HepG2 (cell line): Measurements from ENCODE around the gene SLC17A9. TPM values are rescaled to one million over a fixed set of nuclear protein-coding genes. Genes with fewer than 3 reads are reported as not detected.

Experiments
- AGO2 ChIP-seq: fragments of 200-400 bp; formaldehyde crosslinking; optimal IDR thresholded peaks from 2 replicates; pipeline ENCODE3; 2017; ENCODE audit warnings: mild to moderate bottlenecking, low read depth, low read length, moderate library complexity
- EP300 ChIP-seq, 3 experiments: sonication (generic) in 1 of 3; formaldehyde crosslinking in 1 of 3; IDR thresholded peaks; 2 replicates each; pipeline versions ENCODE4 v1.5.1 to v1.6.1; 2011 to 2020; ENCODE audit warnings: low read depth in 2 of 3, low read length in 2 of 3, borderline replicate concordance in 1 of 3, improper control_type of control experiment in 1 of 3, mild to moderate bottlenecking in 1 of 3, missing genetic modification reagents in 1 of 3, moderate library complexity in 1 of 3
- FOXJ3 ChIP-seq: sonication (generic); formaldehyde crosslinking; IDR thresholded peaks from 2 replicates; pipeline ENCODE4 v1.4.0; 2020; ENCODE audit warnings: missing genetic modification reagents, mild to moderate bottlenecking, borderline replicate concordance
- RXRB ChIP-seq: IDR thresholded peaks from 2 replicates; pipeline ENCODE4 v1.6.1; 2016; ENCODE audit warnings: borderline replicate concordance, missing genetic modification reagents, missing compliant biosample characterization
- SP1 ChIP-seq, 2 experiments: fragments of 450-650 bp in 1 of 2; sonication (generic) in 1 of 2; formaldehyde crosslinking in 1 of 2; IDR thresholded peaks; 2 replicates each; pipeline versions ENCODE4 v1.4.0 to v1.6.1; 2016 to 2020; ENCODE audit warnings: missing genetic modification reagents in 1 of 2
- polyA plus RNA-seq, 8 experiments: library from polyadenylated mRNA; depleted of rRNA in 3 of 8; stranded (reverse) in 7 of 8; unstranded in 1 of 8; fragments of >200 nt; fragmentation: Illumina TruSeq in 4 of 8; extraction: Trizol in 4 of 8; gene quantifications; 2 replicates each; pipeline versions ENCODE4 v1.2.1 to v1.2.3, GENCODE V29; 2011 to 2016; ENCODE audit warnings: low read depth in 4 of 8, missing spikeins in 1 of 8, mixed read lengths in 1 of 8; ENCODE audit not compliant: insufficient read depth in 1 of 8
- total RNA-seq, 5 experiments: library from RNA; depleted of rRNA; stranded (reverse); fragments of >200 nt; fragmentation: Illumina TruSeq; extraction: Trizol; gene quantifications; 2 replicates each; pipeline ENCODE4 v1.2.3, GENCODE V29; 2016; ENCODE audit warnings: low read depth in 1 of 5
- TF ChIP-seq, protein P1 (sequence below): sonication (generic); formaldehyde crosslinking; IDR thresholded peaks from 2 replicates; pipeline ENCODE4 v1.4.0; 2020; ENCODE audit warnings: missing genetic modification reagents, borderline replicate concordance
- TF ChIP-seq, protein P2 (sequence below): sonication (generic); formaldehyde crosslinking; IDR thresholded peaks from 2 replicates; pipeline ENCODE4 v1.4.0; 2020; ENCODE audit warnings: low read depth, missing genetic modification reagents
- TF ChIP-seq, protein P3 (sequence below): sonication (generic); formaldehyde crosslinking; IDR thresholded peaks from 2 replicates; pipeline ENCODE4 v1.5.0; 2020; ENCODE audit warnings: mild to moderate bottlenecking, missing genetic modification reagents, borderline replicate concordance
- TF ChIP-seq, protein P4 (sequence below): sonication (generic); formaldehyde crosslinking; IDR thresholded peaks from 2 replicates; pipeline ENCODE4 v1.8.0; 2022; ENCODE audit warnings: low read depth, missing genetic modification reagents
- TF ChIP-seq, protein P5 (sequence below): sonication (generic); formaldehyde crosslinking; conservative IDR thresholded peaks from 2 replicates; pipeline ENCODE4 v1.8.0; 2022; ENCODE audit warnings: missing genetic modification reagents

The SLC17A9 gene
- total and polyA plus RNA-seq, 2 of the 13 experiments (the other 11 are each of a cell fraction or from before 2014, with no cell fraction given), result 110 to 191 TPM

DNA sequence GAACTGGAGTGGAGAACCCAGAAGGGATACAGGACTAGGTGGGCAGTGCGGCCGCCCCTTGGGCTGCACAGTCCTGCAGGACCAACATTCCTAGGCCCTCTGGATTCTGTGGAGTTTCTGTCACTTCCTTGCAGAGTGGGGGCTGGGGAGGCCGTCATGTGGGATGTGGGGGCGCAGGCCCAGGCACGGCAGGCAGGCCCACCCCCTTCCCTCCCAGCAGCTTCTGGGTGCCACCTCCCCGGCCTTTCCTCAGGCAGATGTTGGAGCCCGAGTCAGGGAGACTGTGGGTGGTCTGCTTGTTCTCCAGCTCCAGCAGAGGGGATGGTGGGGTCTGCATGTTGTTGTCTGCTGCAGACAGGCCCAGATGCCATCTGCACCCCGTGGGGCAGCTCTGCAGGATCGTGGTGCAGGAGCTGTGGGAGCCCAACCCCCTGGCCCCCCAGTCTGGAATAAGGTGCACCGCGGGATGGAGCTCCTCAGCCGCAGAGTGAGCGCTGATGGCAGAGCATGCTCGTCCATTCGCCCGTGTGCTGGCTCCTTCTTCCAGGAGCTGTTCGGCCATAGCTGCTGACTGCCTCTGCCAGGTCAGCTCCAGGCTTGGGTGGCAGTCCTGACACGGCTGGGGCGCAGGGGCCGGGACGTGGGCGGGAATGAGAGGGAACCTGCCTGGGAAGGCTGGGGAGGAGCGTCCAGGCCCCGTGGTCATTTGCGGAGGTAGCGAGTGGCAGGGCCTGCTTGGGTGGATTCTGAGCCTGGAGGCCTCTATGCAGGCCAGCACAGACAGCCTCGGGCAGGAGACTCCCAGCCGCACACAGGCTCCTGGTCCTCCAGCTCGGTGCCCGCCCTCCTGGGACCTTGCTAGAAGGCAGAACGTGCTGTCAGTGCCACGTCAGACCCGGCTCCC, 18.1 kb downstream of the SLC17A9 start (continued):
- TF ChIP-seq, protein P1, sequence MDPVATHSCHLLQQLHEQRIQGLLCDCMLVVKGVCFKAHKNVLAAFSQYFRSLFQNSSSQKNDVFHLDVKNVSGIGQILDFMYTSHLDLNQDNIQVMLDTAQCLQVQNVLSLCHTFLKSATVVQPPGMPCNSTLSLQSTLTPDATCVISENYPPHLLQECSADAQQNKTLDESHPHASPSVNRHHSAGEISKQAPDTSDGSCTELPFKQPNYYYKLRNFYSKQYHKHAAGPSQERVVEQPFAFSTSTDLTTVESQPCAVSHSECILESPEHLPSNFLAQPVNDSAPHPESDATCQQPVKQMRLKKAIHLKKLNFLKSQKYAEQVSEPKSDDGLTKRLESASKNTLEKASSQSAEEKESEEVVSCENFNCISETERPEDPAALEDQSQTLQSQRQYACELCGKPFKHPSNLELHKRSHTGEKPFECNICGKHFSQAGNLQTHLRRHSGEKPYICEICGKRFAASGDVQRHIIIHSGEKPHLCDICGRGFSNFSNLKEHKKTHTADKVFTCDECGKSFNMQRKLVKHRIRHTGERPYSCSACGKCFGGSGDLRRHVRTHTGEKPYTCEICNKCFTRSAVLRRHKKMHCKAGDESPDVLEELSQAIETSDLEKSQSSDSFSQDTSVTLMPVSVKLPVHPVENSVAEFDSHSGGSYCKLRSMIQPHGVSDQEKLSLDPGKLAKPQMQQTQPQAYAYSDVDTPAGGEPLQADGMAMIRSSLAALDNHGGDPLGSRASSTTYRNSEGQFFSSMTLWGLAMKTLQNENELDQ (CRISPR knock-in tag), result no peak
- TF ChIP-seq AGO2 (peak; percentile 36), FOXJ3 (CRISPR knock-in tag) (no peak), SP1 (IDR thresholded peaks at IDR 0.05) (no peak), SP1 (CRISPR knock-in tag; IDR thresholded peaks at IDR 0.05) (no peak), EP300 (IDR thresholded peaks at IDR 0.05; ENCODE audit: low read depth in 2 of 2, low read length in 2 of 2) (no peak), EP300 (CRISPR knock-in tag; IDR thresholded peaks at IDR 0.05; ENCODE audit: borderline replicate concordance) (no peak), RXRB (CRISPR knock-in tag) (no peak)
- TF ChIP-seq, protein P2, sequence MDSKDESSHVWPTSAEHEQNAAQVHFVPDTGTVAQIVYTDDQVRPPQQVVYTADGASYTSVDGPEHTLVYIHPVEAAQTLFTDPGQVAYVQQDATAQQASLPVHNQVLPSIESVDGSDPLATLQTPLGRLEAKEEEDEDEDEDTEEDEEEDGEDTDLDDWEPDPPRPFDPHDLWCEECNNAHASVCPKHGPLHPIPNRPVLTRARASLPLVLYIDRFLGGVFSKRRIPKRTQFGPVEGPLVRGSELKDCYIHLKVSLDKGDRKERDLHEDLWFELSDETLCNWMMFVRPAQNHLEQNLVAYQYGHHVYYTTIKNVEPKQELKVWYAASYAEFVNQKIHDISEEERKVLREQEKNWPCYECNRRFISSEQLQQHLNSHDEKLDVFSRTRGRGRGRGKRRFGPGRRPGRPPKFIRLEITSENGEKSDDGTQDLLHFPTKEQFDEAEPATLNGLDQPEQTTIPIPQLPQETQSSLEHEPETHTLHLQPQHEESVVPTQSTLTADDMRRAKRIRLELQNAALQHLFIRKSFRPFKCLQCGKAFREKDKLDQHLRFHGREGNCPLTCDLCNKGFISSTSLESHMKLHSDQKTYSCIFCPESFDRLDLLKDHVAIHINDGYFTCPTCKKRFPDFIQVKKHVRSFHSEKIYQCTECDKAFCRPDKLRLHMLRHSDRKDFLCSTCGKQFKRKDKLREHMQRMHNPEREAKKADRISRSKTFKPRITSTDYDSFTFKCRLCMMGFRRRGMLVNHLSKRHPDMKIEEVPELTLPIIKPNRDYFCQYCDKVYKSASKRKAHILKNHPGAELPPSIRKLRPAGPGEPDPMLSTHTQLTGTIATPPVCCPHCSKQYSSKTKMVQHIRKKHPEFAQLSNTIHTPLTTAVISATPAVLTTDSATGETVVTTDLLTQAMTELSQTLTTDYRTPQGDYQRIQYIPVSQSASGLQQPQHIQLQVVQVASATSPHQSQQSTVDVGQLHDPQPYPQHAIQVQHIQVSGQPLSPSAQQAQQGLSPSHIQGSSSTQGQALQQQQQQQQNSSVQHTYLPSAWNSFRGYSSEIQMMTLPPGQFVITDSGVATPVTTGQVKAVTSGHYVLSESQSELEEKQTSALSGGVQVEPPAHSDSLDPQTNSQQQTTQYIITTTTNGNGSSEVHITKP (CRISPR knock-in tag), result no peak
- TF ChIP-seq, protein P3, sequence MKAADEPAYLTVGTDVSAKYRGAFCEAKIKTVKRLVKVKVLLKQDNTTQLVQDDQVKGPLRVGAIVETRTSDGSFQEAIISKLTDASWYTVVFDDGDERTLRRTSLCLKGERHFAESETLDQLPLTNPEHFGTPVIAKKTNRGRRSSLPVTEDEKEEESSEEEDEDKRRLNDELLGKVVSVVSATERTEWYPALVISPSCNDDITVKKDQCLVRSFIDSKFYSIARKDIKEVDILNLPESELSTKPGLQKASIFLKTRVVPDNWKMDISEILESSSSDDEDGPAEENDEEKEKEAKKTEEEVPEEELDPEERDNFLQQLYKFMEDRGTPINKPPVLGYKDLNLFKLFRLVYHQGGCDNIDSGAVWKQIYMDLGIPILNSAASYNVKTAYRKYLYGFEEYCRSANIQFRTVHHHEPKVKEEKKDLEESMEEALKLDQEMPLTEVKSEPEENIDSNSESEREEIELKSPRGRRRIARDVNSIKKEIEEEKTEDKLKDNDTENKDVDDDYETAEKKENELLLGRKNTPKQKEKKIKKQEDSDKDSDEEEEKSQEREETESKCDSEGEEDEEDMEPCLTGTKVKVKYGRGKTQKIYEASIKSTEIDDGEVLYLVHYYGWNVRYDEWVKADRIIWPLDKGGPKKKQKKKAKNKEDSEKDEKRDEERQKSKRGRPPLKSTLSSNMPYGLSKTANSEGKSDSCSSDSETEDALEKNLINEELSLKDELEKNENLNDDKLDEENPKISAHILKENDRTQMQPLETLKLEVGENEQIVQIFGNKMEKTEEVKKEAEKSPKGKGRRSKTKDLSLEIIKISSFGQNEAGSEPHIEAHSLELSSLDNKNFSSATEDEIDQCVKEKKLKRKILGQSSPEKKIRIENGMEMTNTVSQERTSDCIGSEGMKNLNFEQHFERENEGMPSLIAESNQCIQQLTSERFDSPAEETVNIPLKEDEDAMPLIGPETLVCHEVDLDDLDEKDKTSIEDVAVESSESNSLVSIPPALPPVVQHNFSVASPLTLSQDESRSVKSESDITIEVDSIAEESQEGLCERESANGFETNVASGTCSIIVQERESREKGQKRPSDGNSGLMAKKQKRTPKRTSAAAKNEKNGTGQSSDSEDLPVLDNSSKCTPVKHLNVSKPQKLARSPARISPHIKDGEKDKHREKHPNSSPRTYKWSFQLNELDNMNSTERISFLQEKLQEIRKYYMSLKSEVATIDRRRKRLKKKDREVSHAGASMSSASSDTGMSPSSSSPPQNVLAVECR (CRISPR knock-in tag), result no peak; the same call in 1 of the 2 replicates
- TF ChIP-seq, protein P4, sequence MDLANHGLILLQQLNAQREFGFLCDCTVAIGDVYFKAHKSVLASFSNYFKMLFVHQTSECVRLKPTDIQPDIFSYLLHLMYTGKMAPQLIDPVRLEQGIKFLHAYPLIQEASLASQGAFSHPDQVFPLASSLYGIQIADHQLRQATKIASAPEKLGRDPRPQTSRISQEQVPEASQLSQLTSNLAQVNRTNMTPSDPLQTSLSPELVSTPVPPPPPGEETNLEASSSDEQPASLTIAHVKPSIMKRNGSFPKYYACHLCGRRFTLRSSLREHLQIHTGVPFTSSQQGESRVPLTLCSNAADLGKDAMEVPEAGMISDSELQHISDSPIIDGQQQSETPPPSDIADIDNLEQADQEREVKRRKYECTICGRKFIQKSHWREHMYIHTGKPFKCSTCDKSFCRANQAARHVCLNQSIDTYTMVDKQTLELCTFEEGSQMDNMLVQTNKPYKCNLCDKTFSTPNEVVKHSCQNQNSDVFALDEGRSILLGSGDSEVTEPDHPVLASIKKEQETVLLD (CRISPR knock-in tag), result no peak
- TF ChIP-seq, protein P5, sequence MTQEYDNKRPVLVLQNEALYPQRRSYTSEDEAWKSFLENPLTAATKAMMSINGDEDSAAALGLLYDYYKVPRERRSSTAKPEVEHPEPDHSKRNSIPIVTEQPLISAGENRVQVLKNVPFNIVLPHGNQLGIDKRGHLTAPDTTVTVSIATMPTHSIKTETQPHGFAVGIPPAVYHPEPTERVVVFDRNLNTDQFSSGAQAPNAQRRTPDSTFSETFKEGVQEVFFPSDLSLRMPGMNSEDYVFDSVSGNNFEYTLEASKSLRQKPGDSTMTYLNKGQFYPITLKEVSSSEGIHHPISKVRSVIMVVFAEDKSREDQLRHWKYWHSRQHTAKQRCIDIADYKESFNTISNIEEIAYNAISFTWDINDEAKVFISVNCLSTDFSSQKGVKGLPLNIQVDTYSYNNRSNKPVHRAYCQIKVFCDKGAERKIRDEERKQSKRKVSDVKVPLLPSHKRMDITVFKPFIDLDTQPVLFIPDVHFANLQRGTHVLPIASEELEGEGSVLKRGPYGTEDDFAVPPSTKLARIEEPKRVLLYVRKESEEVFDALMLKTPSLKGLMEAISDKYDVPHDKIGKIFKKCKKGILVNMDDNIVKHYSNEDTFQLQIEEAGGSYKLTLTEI (CRISPR knock-in tag), result no peak
